IMR-90 (cell line): Measurements from ENCODE around the gene SLC27A2. TPM values are rescaled to one million over a fixed set of nuclear protein-coding genes. Genes with fewer than 3 reads are reported as not detected.

Experiments used
- ATAC-seq: fragments of 200-7000 bp; cut with Tn5 transposase; 2 replicates; pipeline ENCODE4 v1.9.1; 2020; ENCODE audit warnings: low read depth, mild to moderate bottlenecking, moderate library complexity
- BruUV-seq: library from RNA; stranded (reverse); fragments of 400-500 nt; replicated peaks from 2 replicates; lab custom pipeline; 2021; lab: Mats Ljungman, UMichigan
- CTCF ChIA-PET: fragments of 300-600 bp; formaldehyde crosslinking; extraction: SDS; loops from one replicate; lab custom pipeline; 2021; ENCODE audit warnings: antibody characterized with exemption; lab: Yijun Ruan, JAX
- POLR2A ChIA-PET: fragments of 300-600 bp; sonication (Branson Sonifier 250); formaldehyde crosslinking; loops from one replicate; lab custom pipeline; 2022; ENCODE audit warnings: antibody characterized with exemption; ENCODE audit not compliant: unreplicated experiment; lab: Charles Lee
- DNase-seq: peaks from one replicate; pipeline ENCODE4 v3.0.0; 2013
- H2AFZ ChIP-seq: replicated peaks from 2 replicates; pipeline ENCODE3; 2013; ENCODE audit warnings: low read length, mild to moderate bottlenecking; ENCODE audit not compliant: poor library complexity
- H2AK5ac ChIP-seq: 2 replicates; pipeline ENCODE4 v1.6.1; 2013; ENCODE audit warnings: low read depth, low read length, inconsistent platforms
- H2AK9ac ChIP-seq: replicated peaks from 2 replicates; pipeline ENCODE3; 2013; ENCODE audit warnings: mild to moderate bottlenecking, low read depth, low read length, moderate library complexity; ENCODE audit not compliant: poor library complexity
- H2BK120ac ChIP-seq: 2 replicates; pipeline ENCODE4 v1.6.1; 2013; ENCODE audit warnings: low read depth, low read length, inconsistent platforms
- H2BK15ac ChIP-seq: 3 replicates; pipeline ENCODE4 v1.6.1; 2013; ENCODE audit warnings: low read depth, low read length, inconsistent platforms
- H2BK20ac ChIP-seq: 2 replicates; pipeline ENCODE4 v1.6.1; 2013; ENCODE audit warnings: low read depth, mild to moderate bottlenecking, inconsistent platforms, low read length, moderate library complexity
- H2BK5ac ChIP-seq: 2 replicates; pipeline ENCODE4 v1.6.1; 2013; ENCODE audit warnings: mild to moderate bottlenecking, low read depth, low read length, inconsistent platforms; ENCODE audit not compliant: poor library complexity, severe bottlenecking
- H3K14ac ChIP-seq: replicated peaks from 2 replicates; pipeline ENCODE4 v1.6.1; 2013; ENCODE audit warnings: low read depth, low read length, inconsistent platforms
- H3K18ac ChIP-seq: 2 replicates; pipeline ENCODE4 v1.6.1; 2013; ENCODE audit warnings: low read depth, low read length, control low read depth
- H3K23ac ChIP-seq: 2 replicates; pipeline ENCODE4 v1.6.1; 2013; ENCODE audit warnings: low read depth, low read length, inconsistent platforms
- H3K27ac ChIP-seq: 2 replicates; pipeline ENCODE4 v1.5.1; 2013; ENCODE audit warnings: mild to moderate bottlenecking, control low read depth, low read length; ENCODE audit not compliant: insufficient read depth
- H3K27me3 ChIP-seq: 2 replicates; pipeline ENCODE4 v1.6.1; 2013; ENCODE audit warnings: low read length; ENCODE audit not compliant: control insufficient read depth, insufficient read depth
- H3K36me3 ChIP-seq: 2 replicates; pipeline ENCODE4 v1.6.1; 2013; ENCODE audit warnings: low read length, mixed read lengths; ENCODE audit not compliant: control insufficient read depth, insufficient read depth
- H3K4ac ChIP-seq: 2 replicates; pipeline ENCODE4 v1.6.1; 2013; ENCODE audit warnings: low read depth, low read length, inconsistent platforms
- H3K4me1 ChIP-seq: 2 replicates; pipeline ENCODE4 v1.6.1; 2013; ENCODE audit warnings: low read length, mixed read lengths; ENCODE audit not compliant: control insufficient read depth, insufficient read depth
- H3K4me2 ChIP-seq: 2 replicates; pipeline ENCODE4 v1.6.1; 2013; ENCODE audit warnings: low read depth, mild to moderate bottlenecking, control low read depth, low read length, moderate library complexity
- H3K4me3 ChIP-seq: 2 replicates; pipeline ENCODE4 v1.5.1; 2013; ENCODE audit warnings: low read depth, mild to moderate bottlenecking, control low read depth, low read length, moderate library complexity; ENCODE audit not compliant: insufficient read depth
- H3K56ac ChIP-seq: 2 replicates; pipeline ENCODE4 v1.6.1; 2013; ENCODE audit warnings: low read length, inconsistent platforms; ENCODE audit not compliant: insufficient read depth; ENCODE audit errors: extremely low read depth
- H3K79me1 ChIP-seq, 2 experiments: 2 replicates each; pipeline ENCODE4 v1.6.1; 2013; ENCODE audit warnings: low read length in 2 of 2, inconsistent platforms in 1 of 2, low read depth in 1 of 2
- H3K9ac ChIP-seq: 2 replicates; pipeline ENCODE4 v1.6.1; 2013; ENCODE audit warnings: low read depth, low read length, control low read depth
- H3K9me1 ChIP-seq: 2 replicates; pipeline ENCODE4 v1.6.1; 2013; ENCODE audit warnings: low read length, inconsistent platforms; ENCODE audit not compliant: insufficient read depth
- H3K9me3 ChIP-seq: 2 replicates; pipeline ENCODE4 v1.6.1; 2013; ENCODE audit warnings: low read length; ENCODE audit not compliant: control insufficient read depth, insufficient read depth
- H4K20me1 ChIP-seq: 2 replicates; pipeline ENCODE4 v1.6.1; 2013; ENCODE audit warnings: low read length, inconsistent platforms; ENCODE audit not compliant: insufficient read depth
- H4K5ac ChIP-seq: 2 replicates; pipeline ENCODE4 v1.6.1; 2013; ENCODE audit warnings: mild to moderate bottlenecking, low read depth, low read length, control low read depth
- H4K8ac ChIP-seq, 2 experiments: 2 replicates each; pipeline ENCODE4 v1.6.1; 2013; ENCODE audit warnings: low read depth in 2 of 2, low read length in 2 of 2, control low read depth in 1 of 2, inconsistent platforms in 1 of 2
- H4K91ac ChIP-seq: 2 replicates; pipeline ENCODE4 v1.6.1; 2013; ENCODE audit warnings: low read depth, low read length, inconsistent platforms; ENCODE audit not compliant: insufficient read depth
- FOS ChIP-seq: fragments of 150-350 bp; IDR thresholded peaks from 2 replicates; pipeline ENCODE4 v1.6.1; 2016; ENCODE audit warnings: low read depth, low read length
- MAFK ChIP-seq: IDR thresholded peaks from 2 replicates; pipeline ENCODE4 v1.6.1; 2012; ENCODE audit warnings: low read depth, low read length, improper control_type of control experiment
- MAZ ChIP-seq: IDR thresholded peaks from 2 replicates; pipeline ENCODE4 v1.6.1; 2012; ENCODE audit warnings: low read depth, mild to moderate bottlenecking, low read length, improper control_type of control experiment, moderate library complexity, borderline replicate concordance
- NFE2L2 ChIP-seq: fragments of 150-350 bp; IDR thresholded peaks from 2 replicates; pipeline ENCODE4 v1.6.1; 2016; ENCODE audit warnings: low read depth, mild to moderate bottlenecking, low read length
- SMC3 ChIP-seq: fragments of 150-350 bp; IDR thresholded peaks from 2 replicates; pipeline ENCODE4 v1.6.1; 2016; ENCODE audit warnings: low read depth, mild to moderate bottlenecking, antibody characterized with exemption, low read length, moderate library complexity
- WGBS, 2 experiments: methylation state at CpG; one replicate each; pipeline versions ENCODE4 v1.1.5 to v1.1.7; 2013; ENCODE audit warnings: missing lambda C conversion rate in 2 of 2; ENCODE audit not compliant: insufficient read length in 1 of 2; ENCODE audit errors: extremely low coverage in 2 of 2; 5-methylcytosine and 5-hydroxymethylcytosine counted together
- dilution Hi-C: fragments of 300-500 bp; cut with HindIII; formaldehyde crosslinking; loops from one replicate; pipeline ENCODE4 v1.14.3; 2018; ENCODE audit warnings: low sequenced_read_pairs; ENCODE audit not compliant: unreplicated experiment
- in situ Hi-C: fragments of 300-500 bp; cut with MboI; formaldehyde crosslinking; loops from 3 replicates; pipeline ENCODE4 v1.14.3; 2019; ENCODE audit warnings: low sequenced_read_pairs, inconsistent platforms, mixed read lengths
- intact Hi-C: fragments of 100-400 bp; cut with micrococcal nuclease; formaldehyde crosslinking; loops from 2 replicates; pipeline ENCODE4 v1.10.0; 2022
- polyA plus RNA-seq, 3 experiments: library from polyadenylated mRNA; depleted of rRNA; stranded (reverse); fragments of >200 nt; gene quantifications; 2 replicates each; pipeline ENCODE4 v1.2.3, GENCODE V29; 2012; ENCODE audit warnings: low replicate concordance in 1 of 3
- total RNA-seq: library from RNA; depleted of rRNA; stranded (reverse); fragments of >200 nt; gene quantifications from 2 replicates; pipeline ENCODE4 v1.2.3, GENCODE V29; 2012

SLC27A2 gene
- total and polyA plus RNA-seq, 2 of the 4 experiments (the other 2 are of a cell fraction) = under 0.01 TPM; not detected in 1

DNA sequence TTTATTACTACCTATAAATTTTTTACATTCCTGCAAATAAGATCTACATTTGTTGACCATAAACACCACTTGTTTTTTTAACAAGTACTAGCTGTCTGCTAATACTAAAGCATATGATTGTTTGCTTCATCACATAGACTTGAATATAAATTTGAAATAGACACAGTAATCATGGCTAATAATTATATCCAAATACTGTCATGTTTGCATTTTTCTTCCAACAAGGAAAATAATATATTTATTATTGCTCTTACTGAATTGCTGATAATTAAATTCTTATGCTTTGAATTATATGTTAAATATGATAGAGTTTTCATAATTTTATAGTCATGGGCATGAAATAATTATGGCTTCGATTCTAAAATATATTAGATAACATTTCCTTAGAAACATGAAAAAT, 43.1 kb downstream of the SLC27A2 start:
- H2BK20ac ChIP-seq = no peak overlapping the region
- H4K20me1 ChIP-seq = no peaks in the 10 kb centered on the region
- no peak overlapping the region for H3K4me3 ChIP-seq
- no peak overlapping the region for H2AK5ac ChIP-seq
- no peaks in the 10 kb centered on the region for H3K79me1 ChIP-seq
- DNase-seq (no peak), ATAC-seq (no peak)
- no peak overlapping the region for H3K14ac ChIP-seq
- CTCF ChIA-PET = interaction anchor here (0.6 kb wide), 1 partner anchor 535 kb away, joined by 3 read pairs; no protein-coding TSS in a partner anchor
- H4K91ac ChIP-seq = no peak overlapping the region
- no peak overlapping the region for H3K4ac ChIP-seq
- no peak overlapping the region for H3K18ac ChIP-seq
- peaks cover 2% of the 10 kb centered on the region; the same call in 1 of the 2 replicates for H3K4me1 ChIP-seq
- H3K36me3 ChIP-seq = no peaks in the 10 kb centered on the region
- no peak overlapping the region for H2AFZ ChIP-seq
- no peak overlapping the region for H3K23ac ChIP-seq
- intact Hi-C loops (no loop called here), in situ Hi-C loops (no loop called here), dilution Hi-C loops (no loop called here)
- no peak overlapping the region for H2BK15ac ChIP-seq
- POLR2A ChIA-PET = no interaction called here
- H4K8ac ChIP-seq = no peak overlapping the region
- no peak for TF ChIP-seq SMC3
- TF ChIP-seq MAFK = peak; percentile 35
- no peak for TF ChIP-seq FOS
- TF ChIP-seq MAZ = no peak
- no peak for TF ChIP-seq NFE2L2
- no peak overlapping the region for H3K4me2 ChIP-seq
- peaks cover 5% of the 10 kb centered on the region for H3K27me3 ChIP-seq
- no TSS peak for BruUV-seq
- no peak overlapping the region for H2BK5ac ChIP-seq
- no peak overlapping the region for H3K27ac ChIP-seq
- H2AK9ac ChIP-seq = no peak overlapping the region
- no peak overlapping the region for H4K5ac ChIP-seq
- no peaks in the 10 kb centered on the region for H3K9me3 ChIP-seq
- H3K9me1 ChIP-seq = peaks cover 8% of the 10 kb centered on the region; the same call in 1 of the 2 replicates
- no peak overlapping the region for H3K56ac ChIP-seq
- no peak overlapping the region for H2BK120ac ChIP-seq
- WGBS, 2 experiments = no CpG with 5 or more reads among the region's 1 CpG
- no peak overlapping the region for H3K9ac ChIP-seq
